ENCODE results near the gene PLCB1.
"Not testable (repeated sequence)": the region's sequence is repeated elsewhere in the genome, so short reads cannot be mapped to it uniquely, and the experiment has no call there.

- TF ChIP-seq EZH2 (IDR thresholded peaks at IDR 0.05; ENCODE audit: insufficient read depth, low read length); CTCF (IDR thresholded peaks at IDR 0.05; ENCODE audit: insufficient read depth, low read depth, low read length): not testable (repeated sequence)
Observed at GRCh38 chr20:8114612-8115011, 17.5 kb upstream of the PLCB1 start.

All from astrocyte (in vitro differentiated cells and primary cell).